H1 (cell line): ENCODE data around the gene SLC9A4. TPM values are rescaled to one million over a fixed set of nuclear protein-coding genes. Genes with fewer than 3 reads are reported as not detected.

Experiments used
- CTCF ChIA-PET: fragments of 300-600 bp; sonication (Branson Sonifier 250); formaldehyde crosslinking; loops from one replicate; lab custom pipeline; 2021; ENCODE audit not compliant: partially characterized antibody; lab: Charles Lee
- POLR2A ChIA-PET: fragments of 300-600 bp; sonication (Branson Sonifier 250); formaldehyde crosslinking; loops from one replicate; lab custom pipeline; 2021; ENCODE audit warnings: inconsistent platforms; ENCODE audit not compliant: partially characterized antibody; lab: Charles Lee
- DNase-seq, 2 experiments: peaks; one replicate each; pipeline versions ENCODE4 v3.0.0 to v3.0.0-alpha.2; 2010 to 2022; ENCODE audit warnings: low spot score in 2 of 2, low read depth in 1 of 2, mixed read lengths in 1 of 2
- FAIRE-seq: peaks from 2 replicates; lab custom pipeline; 2011; peaks lifted over from hg19 to GRCh38; lab: Jason Lieb, UNC
- H2AFZ ChIP-seq: 2 replicates; pipeline ENCODE4 v1.8.1; 2012; ENCODE audit warnings: low read length, inconsistent platforms
- H2AK5ac ChIP-seq: 2 replicates; pipeline ENCODE4 v1.6.1; 2013; ENCODE audit warnings: low read depth, low read length
- H2BK120ac ChIP-seq: replicated peaks from 2 replicates; pipeline ENCODE3; 2013; ENCODE audit warnings: low read depth, low read length, inconsistent platforms
- H2BK12ac ChIP-seq: 2 replicates; pipeline ENCODE4 v1.6.1; 2013; ENCODE audit warnings: low read depth, low read length
- H2BK15ac ChIP-seq: 2 replicates; pipeline ENCODE4 v1.6.1; 2013; ENCODE audit warnings: low read length
- H2BK20ac ChIP-seq: 2 replicates; pipeline ENCODE4 v1.6.1; 2013; ENCODE audit warnings: low read length
- H2BK5ac ChIP-seq: 2 replicates; pipeline ENCODE4 v1.6.1; 2013; ENCODE audit warnings: low read depth, low read length
- H3K14ac ChIP-seq: 2 replicates; pipeline ENCODE4 v1.6.1; 2013; ENCODE audit warnings: inconsistent platforms; ENCODE audit not compliant: insufficient read length
- H3K18ac ChIP-seq: 2 replicates; pipeline ENCODE4 v1.6.1; 2013; ENCODE audit warnings: low read length; ENCODE audit errors: extremely low read depth
- H3K23ac ChIP-seq: 2 replicates; pipeline ENCODE4 v1.6.1; 2013; ENCODE audit warnings: inconsistent platforms; ENCODE audit not compliant: insufficient read length
- H3K23me2 ChIP-seq: 2 replicates; pipeline ENCODE4 v1.6.1; 2013; ENCODE audit warnings: low read depth, low read length
- H3K27ac ChIP-seq: 2 replicates; pipeline ENCODE4 v1.6.1; 2011; ENCODE audit warnings: low read depth, low read length, inconsistent platforms
- H3K27me3 ChIP-seq, 4 experiments: replicated peaks in 1 of 4; 1 replicate in 1 of 4; 2 replicates in 3 of 4; pipeline versions ENCODE4 v1.6.1 to v1.8.1; 2011 to 2013; ENCODE audit warnings: low read length in 3 of 4, mild to moderate bottlenecking in 3 of 4, inconsistent platforms in 2 of 4, mixed read lengths in 2 of 4, moderate library complexity in 1 of 4; ENCODE audit not compliant: control insufficient read depth in 3 of 4, insufficient read depth in 3 of 4; ENCODE audit errors: extremely low read depth in 1 of 4
- H3K36me3 ChIP-seq, 4 experiments: 2 replicates each; pipeline versions ENCODE4 v1.6.1 to v1.8.1; 2011 to 2013; ENCODE audit warnings: mild to moderate bottlenecking in 4 of 4, low read length in 3 of 4, moderate library complexity in 2 of 4, control low read depth in 1 of 4, inconsistent platforms in 1 of 4; ENCODE audit not compliant: insufficient read depth in 4 of 4, control insufficient read depth in 2 of 4
- H3K4ac ChIP-seq: replicated peaks from 2 replicates; pipeline ENCODE3; 2013; ENCODE audit warnings: low read length, low read depth, mixed read lengths, inconsistent platforms; ENCODE audit not compliant: insufficient read length
- H3K4me1 ChIP-seq, 4 experiments: replicated peaks in 1 of 4; 1 replicate in 1 of 4; 2 replicates in 3 of 4; pipeline versions ENCODE4 v1.6.1 to v1.8.1; 2011 to 2013; ENCODE audit warnings: low read length in 3 of 4, inconsistent platforms in 2 of 4, mixed read lengths in 1 of 4; ENCODE audit not compliant: insufficient read depth in 4 of 4, control insufficient read depth in 3 of 4
- H3K4me2 ChIP-seq, 2 experiments: 2 replicates each; pipeline versions ENCODE4 v1.6.1 to v1.8.1; 2011 to 2013; ENCODE audit warnings: low read depth in 2 of 2, low read length in 2 of 2, control low read depth in 1 of 2, inconsistent platforms in 1 of 2, mild to moderate bottlenecking in 1 of 2; ENCODE audit not compliant: insufficient read depth in 1 of 2
- H3K4me3 ChIP-seq, 4 experiments: fragments of 200-600, 300-600 bp in 1 of 4; sonication (generic), shearing (Covaris generic), sonication (Bioruptor Twin) in 1 of 4; 2 replicates each; pipeline versions ENCODE4 v1.5.1 to v1.8.1; 2011 to 2016; ENCODE audit warnings: low read length in 4 of 4, low read depth in 3 of 4, control low read depth in 2 of 4, inconsistent platforms in 2 of 4, mild to moderate bottlenecking in 2 of 4, mixed read lengths in 1 of 4, moderate library complexity in 1 of 4; ENCODE audit not compliant: insufficient read depth in 2 of 4; ENCODE audit errors: extremely low read depth in 1 of 4
- H3K56ac ChIP-seq: replicated peaks from 2 replicates; pipeline ENCODE3; 2013; ENCODE audit warnings: low read depth, mild to moderate bottlenecking, mixed read lengths, low read length, inconsistent platforms; ENCODE audit not compliant: insufficient read length
- H3K79me1 ChIP-seq: 2 replicates; pipeline ENCODE4 v1.6.1; 2013; ENCODE audit warnings: low read depth, low read length, control low read depth
- H3K79me2 ChIP-seq, 2 experiments: 2 replicates each; pipeline versions ENCODE4 v1.6.1 to v1.8.1; 2012 to 2013; ENCODE audit warnings: low read length in 2 of 2, mild to moderate bottlenecking in 2 of 2, inconsistent platforms in 1 of 2; ENCODE audit not compliant: insufficient read depth in 2 of 2, control insufficient read depth in 1 of 2
- H3K9ac ChIP-seq, 4 experiments: replicated peaks in 1 of 4; 1 replicate in 1 of 4; 2 replicates in 3 of 4; pipeline versions ENCODE4 v1.6.1 to v1.8.1; 2011 to 2013; ENCODE audit warnings: low read depth in 3 of 4, low read length in 3 of 4, control low read depth in 2 of 4, mild to moderate bottlenecking in 2 of 4, moderate library complexity in 2 of 4, inconsistent platforms in 1 of 4; ENCODE audit errors: extremely low read depth in 1 of 4
- H3K9me3 ChIP-seq, 2 experiments: 2 replicates each; pipeline versions ENCODE4 v1.6.1 to v1.8.1; 2012 to 2013; ENCODE audit warnings: mild to moderate bottlenecking in 2 of 2, moderate library complexity in 2 of 2, control low read depth in 1 of 2, inconsistent platforms in 1 of 2, low read depth in 1 of 2, low read length in 1 of 2, mixed read lengths in 1 of 2; ENCODE audit not compliant: insufficient read depth in 2 of 2
- H4K20me1 ChIP-seq, 2 experiments: replicated peaks in 1 of 2; 2 replicates each; pipeline versions ENCODE3 to v1.8.1; 2011 to 2013; ENCODE audit warnings: inconsistent platforms in 2 of 2, low read length in 2 of 2, mild to moderate bottlenecking in 1 of 2; ENCODE audit not compliant: insufficient read depth in 2 of 2, control insufficient read depth in 1 of 2
- H4K5ac ChIP-seq: 2 replicates; pipeline ENCODE4 v1.6.1; 2013; ENCODE audit warnings: low read length, low read depth, mixed read lengths, inconsistent platforms; ENCODE audit not compliant: insufficient read length
- H4K8ac ChIP-seq: 2 replicates; pipeline ENCODE4 v1.8.0; 2013; ENCODE audit warnings: mild to moderate bottlenecking, moderate library complexity, low read length, inconsistent platforms; ENCODE audit not compliant: insufficient read depth; ENCODE audit errors: extremely low read depth
- H4K91ac ChIP-seq: replicated peaks from 2 replicates; pipeline ENCODE3; 2013; ENCODE audit warnings: low read length, mixed read lengths, inconsistent platforms; ENCODE audit not compliant: insufficient read length
- BCL11A ChIP-seq, 2 experiments: IDR thresholded peaks; one replicate each; pipeline ENCODE4 v1.6.1; 2011; ENCODE audit warnings: low read depth in 2 of 2, low read length in 2 of 2, mild to moderate bottlenecking in 2 of 2
- CBX8 ChIP-seq: fragments of 300-800, 300-1000 bp; sonication (generic); IDR thresholded peaks from 2 replicates; pipeline ENCODE4 v1.7.1; 2016; ENCODE audit warnings: low read depth, low read length, borderline replicate concordance
- SAP30 ChIP-seq: fragments of 300-600 bp; sonication (generic); IDR thresholded peaks from 2 replicates; pipeline ENCODE4 v1.7.1; 2012; ENCODE audit warnings: low read length, moderate library complexity, mild to moderate bottlenecking, inconsistent platforms; ENCODE audit not compliant: insufficient read depth, insufficient replicate concordance
- WGBS, 2 experiments: shearing (Covaris generic) in 1 of 2; methylation state at CpG; one replicate each; pipeline versions ENCODE4 v1.1.6 to v1.1.7; 2013 to 2015; ENCODE audit warnings: low lambda C conversion rate in 2 of 2, mixed read lengths in 2 of 2, inconsistent platforms in 1 of 2, low coverage in 1 of 2, missing lambda C conversion rate in 1 of 2; ENCODE audit not compliant: insufficient replicate concordance in 2 of 2, insufficient coverage in 1 of 2, insufficient read length in 1 of 2; ENCODE audit errors: extremely low coverage in 1 of 2, missing lambda C conversion rate in 1 of 2; 5-methylcytosine and 5-hydroxymethylcytosine counted together
- polyA plus RNA-seq, 7 experiments: library from polyadenylated mRNA; depleted of rRNA in 3 of 7; stranded (reverse) in 5 of 7; unstranded in 2 of 7; fragments of >200 nt in 5 of 7; fragments of 200-250 nt in 2 of 7; gene quantifications; 1 replicate in 5 of 7; 2 replicates in 1 of 7; 4 replicates in 1 of 7; pipeline versions ENCODE4 v1.2.1 to v1.2.3, GENCODE V29; 2011 to 2013; ENCODE audit warnings: missing spikeins in 2 of 7, mixed read lengths in 2 of 7
- total RNA-seq: library from RNA; stranded (reverse); fragmentation: NEBNext Ultra II Directional; extraction: Animal tissue kit (Norgen Biotek cat#: 25700); gene quantifications from 2 replicates; pipeline ENCODE4 v1.2.1, GENCODE V29; 2021

SLC9A4 gene
- total and polyA plus RNA-seq, 2 of the 8 experiments (the other 6 are each of a cell fraction or from before 2014, with no cell fraction given): not detected

DNA sequence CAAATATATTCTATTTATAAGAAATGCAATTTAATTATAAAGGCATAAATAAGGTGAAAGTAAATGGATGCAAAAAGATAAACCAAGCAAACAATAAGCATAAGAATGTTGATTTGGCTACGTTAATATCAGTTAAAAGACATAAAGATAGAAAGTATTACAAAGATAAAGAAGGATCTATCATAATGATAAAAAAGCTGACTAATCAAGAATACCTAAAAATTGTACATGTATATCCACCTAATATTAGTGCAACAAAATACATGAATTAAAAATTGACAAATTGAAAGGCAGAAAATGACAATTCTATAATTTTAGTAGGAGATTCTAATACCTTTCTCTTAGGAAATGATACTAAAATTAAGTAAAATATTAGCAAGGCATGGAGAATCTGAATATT, 21.5 kb downstream of the SLC9A4 start:
- H2BK120ac ChIP-seq: no peak overlapping the region
- H3K27me3 ChIP-seq: no peaks in the 10 kb centered on the region
- WGBS, 2 experiments: 95% methylated on average over 1 of the region's 1 CpG; no CpG with 5 or more reads in 1 of the 2 experiments
- no peak overlapping the region for H4K8ac ChIP-seq
- H2AK5ac ChIP-seq: no peak overlapping the region
- H3K18ac ChIP-seq: no peak overlapping the region
- no peaks in the 10 kb centered on the region for H3K23me2 ChIP-seq
- no peak overlapping the region for H3K4me2 ChIP-seq
- H2BK20ac ChIP-seq: no peak overlapping the region
- H3K23ac ChIP-seq: no peak overlapping the region
- FAIRE-seq (no peak), DNase-seq (no peak)
- POLR2A ChIA-PET: no interaction called here
- no peak overlapping the region for H4K91ac ChIP-seq
- H3K9me3 ChIP-seq: 0 out of 4 replicates have a peak, but pooled peaks cover 0 to 6% of the 10 kb centered on the region in 2 experiments
- no peak overlapping the region for H2BK15ac ChIP-seq
- H3K4ac ChIP-seq: no peak overlapping the region
- CTCF ChIA-PET: no interaction called here
- no peak for TF ChIP-seq CBX8
- no peak for TF ChIP-seq SAP30
- TF ChIP-seq BCL11A (IDR thresholded peaks at IDR 0.05; ENCODE audit: low read depth in 2 of 2, low read length in 2 of 2): no peak
- H4K20me1 ChIP-seq: no peaks in the 10 kb centered on the region
- no peaks in the 10 kb centered on the region for H3K79me2 ChIP-seq
- H2AFZ ChIP-seq: no peak overlapping the region
- H3K56ac ChIP-seq: no peak overlapping the region
- H4K5ac ChIP-seq: no peak overlapping the region
- no peak overlapping the region for H3K14ac ChIP-seq
- no peaks in the 10 kb centered on the region for H3K4me1 ChIP-seq
- H2BK12ac ChIP-seq: no peak overlapping the region
- no peak overlapping the region for H3K4me3 ChIP-seq
- no peaks in the 10 kb centered on the region for H3K36me3 ChIP-seq
- no peak overlapping the region for H3K9ac ChIP-seq
- no peak overlapping the region for H2BK5ac ChIP-seq
- H3K27ac ChIP-seq: no peak overlapping the region
- no peaks in the 10 kb centered on the region for H3K79me1 ChIP-seq
